Measurements from ENCODE around the gene SRGAP3.

The SRGAP3 gene

DNA sequence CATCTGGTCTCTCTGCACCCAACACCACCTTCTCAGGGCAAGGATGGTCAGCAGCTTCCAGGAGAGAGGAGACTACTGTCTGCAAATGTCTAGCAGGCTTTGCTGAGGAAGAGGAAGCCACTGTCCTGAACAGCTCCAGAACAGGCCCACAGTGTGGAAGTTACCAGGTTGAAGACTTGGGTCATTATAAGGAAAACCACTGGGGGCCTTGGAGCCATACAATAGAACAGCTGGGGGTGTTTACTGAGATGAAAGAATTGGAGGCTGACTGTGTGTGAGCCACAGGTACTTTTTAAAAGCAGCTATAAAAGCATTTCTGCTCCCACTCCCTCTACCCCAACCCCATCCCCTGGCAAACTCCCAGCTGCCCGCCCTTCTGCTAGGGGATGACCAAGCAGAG lies 24.2 kb downstream of the SRGAP3 start:
- no peak for DNase-seq (ENCODE audit: low read depth, low spot score)

- no peak for DNase-seq (ENCODE audit: low read depth, low spot score)
Measured at GRCh38 chr3:9224490-9224889, 25.0 kb downstream of the SRGAP3 start.

DNA sequence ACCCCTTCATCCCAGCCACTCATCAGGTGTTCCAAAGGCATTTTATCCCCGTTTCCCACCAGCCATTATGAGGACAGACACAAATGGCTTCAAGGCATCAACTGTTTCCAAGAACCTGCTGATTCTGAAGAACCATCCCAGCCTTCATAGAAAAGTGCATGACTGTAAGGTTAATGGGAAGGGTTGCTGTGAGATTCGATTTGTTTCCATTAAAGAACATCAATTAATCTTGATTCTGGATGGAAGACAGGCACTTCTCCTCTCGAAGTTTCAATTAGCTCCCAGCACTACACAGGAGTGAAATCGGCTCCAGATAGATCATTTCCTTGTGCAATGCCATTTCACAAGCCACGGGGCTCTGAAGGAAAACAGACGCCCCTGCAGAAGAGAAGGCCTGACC lies 25.8 kb downstream of the SRGAP3 start:
- DNase-seq (ENCODE audit: low read depth, low spot score) = no peak

DNA sequence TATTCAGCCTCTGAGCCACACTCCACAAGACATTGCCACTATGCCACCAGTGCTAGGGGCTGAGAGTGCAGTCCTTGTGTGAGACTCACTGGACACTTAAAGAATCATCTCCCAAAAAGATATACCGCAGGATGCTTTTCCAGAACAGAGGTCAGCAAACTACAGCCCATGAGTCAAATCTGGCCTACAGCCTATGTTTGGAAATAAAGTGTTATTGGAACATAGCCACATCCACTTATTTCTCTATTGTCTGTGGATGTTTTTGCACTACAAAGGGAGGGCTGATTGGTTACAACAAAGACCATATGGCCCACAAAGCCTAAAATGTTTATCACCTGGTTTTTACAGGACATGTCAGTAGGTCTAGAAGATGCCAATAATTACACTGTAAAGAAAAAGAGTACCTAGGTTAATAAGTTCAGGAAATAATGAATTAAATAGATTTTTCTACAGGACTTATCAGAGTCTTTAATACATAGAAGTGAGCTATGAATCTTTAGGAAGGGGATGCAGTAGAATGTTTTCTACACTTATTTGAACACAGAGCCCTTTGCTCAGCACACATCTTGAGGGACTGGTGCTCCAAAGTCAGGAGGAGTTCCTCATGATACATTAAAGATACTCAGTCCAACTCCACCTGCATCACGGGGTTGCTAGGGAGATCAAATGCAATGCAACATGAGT lies 26.3 kb downstream of the SRGAP3 start:
- no peak for DNase-seq (ENCODE audit: low read depth, low spot score)

- no peak for DNase-seq (ENCODE audit: low read depth, low spot score)
Measured at GRCh38 chr3:9222049-9222448, 27.4 kb downstream of the SRGAP3 start.

DNA sequence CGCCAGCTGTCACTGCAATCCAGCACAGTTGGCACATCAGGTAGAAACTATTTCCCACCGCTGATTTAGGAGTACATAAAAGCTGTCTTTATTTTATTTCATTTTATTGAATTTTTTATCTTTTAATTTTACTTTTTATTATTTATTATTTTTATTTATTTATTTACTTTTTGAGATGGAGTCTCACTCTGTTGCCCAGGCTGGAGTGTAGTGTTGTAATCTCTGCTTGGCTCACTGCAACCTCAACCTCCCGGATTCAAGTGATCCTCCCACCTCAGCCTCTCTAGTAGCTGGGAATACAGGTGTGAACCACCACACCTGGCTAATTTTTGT lies 31.0 kb downstream of the SRGAP3 start:
- no peak for DNase-seq (ENCODE audit: low read depth, low spot score)

GRCh38 chr3:9217784-9218513 lies 31.5 kb downstream of the SRGAP3 start:
- DNase-seq (ENCODE audit: low read depth, low spot score) = no peak

DNA sequence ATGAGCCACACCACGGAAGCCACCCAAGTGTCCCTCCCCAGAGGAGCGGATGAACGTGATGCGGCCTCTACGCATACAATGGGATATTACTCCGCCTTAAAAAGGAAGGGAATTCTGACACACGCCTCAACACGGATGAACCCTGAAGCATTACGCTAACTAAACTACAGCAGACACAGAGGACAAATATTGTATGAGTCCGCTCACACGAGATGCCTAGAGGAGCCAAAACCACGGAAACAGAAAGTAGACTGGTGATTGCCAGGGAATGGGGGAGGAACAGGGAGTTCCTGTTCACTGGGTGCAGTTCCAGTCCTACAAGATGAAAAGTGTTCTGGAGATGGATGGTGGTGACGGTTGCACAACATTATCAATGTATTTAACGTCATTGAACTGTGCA lies 32.7 kb downstream of the SRGAP3 start:
- DNase-seq (ENCODE audit: low read depth, low spot score) = no peak

DNA sequence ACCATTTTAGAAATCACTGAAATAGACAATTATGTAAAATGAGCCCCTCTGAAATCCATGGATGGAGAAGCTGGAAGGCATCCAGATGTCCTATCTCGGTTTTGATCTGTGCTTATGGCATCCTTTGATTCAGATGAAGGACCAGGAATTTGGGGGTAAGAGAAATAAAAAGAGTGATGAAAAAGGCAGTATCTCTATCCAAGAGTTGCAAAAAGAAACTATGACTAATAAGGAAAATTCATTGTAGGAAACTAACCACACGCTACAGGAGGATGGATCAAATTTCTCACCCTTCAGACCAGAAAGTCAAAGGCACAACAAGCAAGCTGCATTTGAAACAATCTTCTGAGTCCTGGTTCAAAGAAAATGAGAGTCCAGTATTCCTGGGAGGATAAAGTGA lies 34.8 kb downstream of the SRGAP3 start:
- DNase-seq (ENCODE audit: low read depth, low spot score) = no peak

- no peak for DNase-seq (ENCODE audit: low read depth, low spot score)
Measured at GRCh38 chr3:9214185-9214584, 35.3 kb downstream of the SRGAP3 start.

GRCh38 chr3:9213019-9213634 lies 36.3 kb downstream of the SRGAP3 start:
- DNase-seq (ENCODE audit: low read depth, low spot score) = no peak

- no peak for DNase-seq (ENCODE audit: low read depth, low spot score)
Measured at GRCh38 chr3:9211155-9211950, 38.1 kb downstream of the SRGAP3 start.

DNA sequence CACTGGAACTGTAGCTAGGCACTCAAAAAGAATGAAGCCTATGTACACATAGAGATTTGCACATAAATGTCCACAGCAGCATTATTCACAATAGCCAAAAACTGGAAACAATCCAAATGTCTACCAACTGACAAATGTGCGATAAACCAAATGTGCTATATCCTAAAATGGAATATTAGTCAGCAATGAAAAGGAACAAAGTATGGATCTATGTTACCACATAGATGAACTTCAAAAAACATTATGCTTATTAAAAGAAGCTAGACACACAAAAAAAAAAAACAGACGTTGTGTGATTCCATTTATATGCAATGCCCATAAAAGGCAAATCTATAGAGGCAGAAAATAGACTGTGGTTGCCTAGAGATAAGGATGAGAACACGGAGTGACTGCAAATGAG lies 39.7 kb downstream of the SRGAP3 start:
- no peak for DNase-seq (ENCODE audit: low read depth, low spot score)

- no peak for DNase-seq (ENCODE audit: low read depth, low spot score)
Measured at GRCh38 chr3:9208605-9209152, 40.8 kb downstream of the SRGAP3 start.

DNA sequence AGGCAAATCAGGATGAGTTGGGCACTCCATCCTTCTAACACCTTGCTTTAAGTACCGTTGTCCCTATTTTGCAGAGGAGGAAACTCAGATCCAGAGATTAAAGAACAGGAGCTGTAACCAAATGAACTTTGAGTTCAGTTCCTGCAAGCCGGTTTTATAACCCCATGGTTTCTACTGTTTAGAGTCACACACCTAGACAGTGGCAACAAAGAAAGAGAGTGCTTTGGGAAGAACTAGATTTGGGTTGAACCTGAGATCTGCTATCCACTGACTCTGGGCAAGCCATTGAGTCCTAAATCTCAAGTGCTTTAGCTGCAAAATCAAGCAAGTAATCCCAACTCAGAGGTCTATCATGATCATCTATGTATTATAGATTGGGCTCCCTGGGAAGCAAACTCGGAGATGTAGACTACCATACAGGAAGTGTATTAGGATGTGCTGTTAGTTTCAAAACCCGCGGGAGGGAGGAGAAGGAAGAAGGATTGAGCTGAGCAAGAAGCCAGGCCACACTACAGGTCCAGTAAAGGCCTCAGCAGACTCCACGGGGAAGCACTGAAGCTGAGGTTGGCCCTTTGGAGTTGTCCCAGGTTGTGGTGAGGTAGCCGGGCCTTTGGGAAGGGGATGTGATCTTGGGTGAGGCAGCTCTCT lies 42.2 kb downstream of the SRGAP3 start:
- DNase-seq (ENCODE audit: low read depth, low spot score) = no peak

- no peak for DNase-seq (ENCODE audit: low read depth, low spot score)
Measured at GRCh38 chr3:9206287-9206686, 43.2 kb downstream of the SRGAP3 start.

GRCh38 chr3:9205345-9206143 lies 43.9 kb downstream of the SRGAP3 start:
- DNase-seq (ENCODE audit: low read depth, low spot score) = no peak

GRCh38 chr3:9204253-9204992 lies 45.0 kb downstream of the SRGAP3 start:
- DNase-seq (ENCODE audit: low read depth, low spot score) = no peak

GRCh38 chr3:9203317-9203716 lies 46.1 kb downstream of the SRGAP3 start:
- no peak for DNase-seq (ENCODE audit: low read depth, low spot score)

GRCh38 chr3:9202546-9202945 lies 46.9 kb downstream of the SRGAP3 start:
- DNase-seq (ENCODE audit: low read depth, low spot score) = no peak
